Uterus (tissue), 4 donors: ENCODE measurements around the gene CDKN2AIP. TPM values are rescaled to one million over a fixed set of nuclear protein-coding genes. Genes with fewer than 3 reads are reported as not detected.
"Not testable (repeated sequence)": the region's sequence is repeated elsewhere in the genome, so short reads cannot be mapped to it uniquely, and the experiment has no call there.

ENCODE experiments used
- DNase-seq, 2 donors: peaks; one replicate each; pipeline ENCODE4 v3.0.0-alpha.2; 2019 to 2020
- H3K27ac ChIP-seq, 2 donors: fragments of 200-600 bp; sonication (generic); 1 replicate in 1 of 2; 2 replicates in 1 of 2; pipeline ENCODE4 v1.5.1; 2016 to 2018
- H3K27me3 ChIP-seq, 2 donors: fragments of 200-600 bp; sonication (generic); one replicate each; pipeline ENCODE4 v1.5.1; 2018 to 2019; ENCODE audit warnings: control low read depth in 1 of 2
- H3K36me3 ChIP-seq, 2 donors: fragments of 200-600 bp; sonication (generic); one replicate each; pipeline ENCODE4 v1.5.1; 2019; ENCODE audit warnings: control low read depth in 1 of 2
- H3K4me1 ChIP-seq, 2 donors: fragments of 200-600 bp; sonication (generic); one replicate each; pipeline ENCODE4 v1.5.1; 2018 to 2019; ENCODE audit warnings: control low read depth in 1 of 2
- H3K4me3 ChIP-seq, 2 donors: fragments of 200-600 bp; sonication (generic); 1 replicate in 1 of 2; 2 replicates in 1 of 2; pipeline ENCODE4 v1.5.1; 2018 to 2019; ENCODE audit warnings: mild to moderate bottlenecking in 1 of 2
- H3K9me3 ChIP-seq, 2 donors: fragments of 200-600 bp; sonication (generic); one replicate each; pipeline ENCODE4 v1.5.1; 2019; ENCODE audit warnings: control low read depth in 1 of 2
- POLR2A ChIP-seq, 2 donors: fragments of 450-650 bp; IDR thresholded peaks; one replicate each; pipeline ENCODE4 v1.6.1; 2016; ENCODE audit warnings: antibody characterized with exemption in 2 of 2, mild to moderate bottlenecking in 1 of 2, moderate library complexity in 1 of 2
- intact Hi-C: fragments of 100-400 bp; cut with DNase I; formaldehyde crosslinking; loops from one replicate; pipeline ENCODE4 v1.15.1; 2023; ENCODE audit warnings: low total_unique reads
- total RNA-seq, 4 donors: library from RNA; depleted of rRNA in 3 of 4; stranded (reverse); fragments of >200 nt in 3 of 4; gene quantifications; one replicate each; pipeline versions ENCODE4 v1.1.0 to v1.2.4, GENCODE V29; 2014 to 2023
- TF ChIP-seq, protein P1 (sequence below), 4 experiments: fragments of 200-600 bp in 2 of 4; fragments of 450-650 bp in 2 of 4; sonication (generic) in 2 of 4; IDR thresholded peaks; one replicate each; pipeline ENCODE4 v1.5.1; 2016 to 2019; ENCODE audit warnings: antibody characterized with exemption in 4 of 4, mild to moderate bottlenecking in 2 of 4, moderate library complexity in 1 of 4
- donor health status: DM: yes; HTN: yes; CAD: no.

CDKN2AIP gene
- total RNA-seq, 4 donors from 2014 or later, result 18.5 to 37.1 (median 23.9) TPM

DNA sequence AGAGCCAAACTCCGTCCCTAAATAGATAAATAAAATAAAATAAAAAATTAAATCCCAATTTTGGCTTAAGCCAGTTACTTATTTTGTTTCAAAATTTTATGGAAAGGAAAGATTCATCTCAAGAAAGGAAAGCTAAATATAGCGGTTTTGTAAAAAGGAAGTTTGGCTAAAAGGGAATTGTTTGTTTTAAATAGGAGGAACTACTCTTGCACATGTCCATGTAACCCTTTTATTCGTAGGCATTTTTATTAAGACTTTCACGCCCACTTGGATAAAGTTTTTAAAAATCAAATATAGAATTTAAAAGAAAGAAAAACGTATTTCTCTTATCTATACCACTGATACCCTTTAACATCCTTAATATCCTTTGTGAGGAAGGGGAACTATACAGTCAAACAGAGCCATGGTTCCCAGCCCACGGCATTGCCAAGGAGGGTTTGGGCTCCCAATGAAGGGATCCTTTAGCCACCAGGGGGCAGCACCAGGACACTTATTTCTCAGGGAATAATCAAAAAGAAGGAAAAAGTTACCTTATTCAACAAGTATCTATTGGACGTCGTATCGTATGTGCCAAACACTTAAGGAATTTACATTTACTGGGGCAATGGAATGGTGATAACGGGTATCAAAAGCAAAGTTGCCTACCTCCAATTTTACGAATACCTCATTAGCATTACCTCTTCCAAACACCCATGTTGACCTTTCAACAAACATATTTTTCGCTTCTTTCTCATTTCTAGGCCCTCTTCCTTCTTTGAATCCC is 27.7 kb downstream of the CDKN2AIP start:
- DNase-seq, result peak; percentile 82 to 89
- no peak for TF ChIP-seq POLR2A (IDR thresholded peaks at IDR 0.05)
- TF ChIP-seq, protein P1, sequence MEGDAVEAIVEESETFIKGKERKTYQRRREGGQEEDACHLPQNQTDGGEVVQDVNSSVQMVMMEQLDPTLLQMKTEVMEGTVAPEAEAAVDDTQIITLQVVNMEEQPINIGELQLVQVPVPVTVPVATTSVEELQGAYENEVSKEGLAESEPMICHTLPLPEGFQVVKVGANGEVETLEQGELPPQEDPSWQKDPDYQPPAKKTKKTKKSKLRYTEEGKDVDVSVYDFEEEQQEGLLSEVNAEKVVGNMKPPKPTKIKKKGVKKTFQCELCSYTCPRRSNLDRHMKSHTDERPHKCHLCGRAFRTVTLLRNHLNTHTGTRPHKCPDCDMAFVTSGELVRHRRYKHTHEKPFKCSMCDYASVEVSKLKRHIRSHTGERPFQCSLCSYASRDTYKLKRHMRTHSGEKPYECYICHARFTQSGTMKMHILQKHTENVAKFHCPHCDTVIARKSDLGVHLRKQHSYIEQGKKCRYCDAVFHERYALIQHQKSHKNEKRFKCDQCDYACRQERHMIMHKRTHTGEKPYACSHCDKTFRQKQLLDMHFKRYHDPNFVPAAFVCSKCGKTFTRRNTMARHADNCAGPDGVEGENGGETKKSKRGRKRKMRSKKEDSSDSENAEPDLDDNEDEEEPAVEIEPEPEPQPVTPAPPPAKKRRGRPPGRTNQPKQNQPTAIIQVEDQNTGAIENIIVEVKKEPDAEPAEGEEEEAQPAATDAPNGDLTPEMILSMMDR (IDR thresholded peaks at IDR 0.05), result peak; percentile 64 to 92 (median 76)
- Histone ChIP-seq H3K4me3 (no peak overlapping the region), H3K27ac (peak overlapping the region in 1 of 2 donors; percentile 19), H3K4me1 (no peaks in the 10 kb centered on the region), H3K9me3 (no peaks in the 10 kb centered on the region), H3K27me3 (no peaks in the 10 kb centered on the region), H3K36me3 (no peaks in the 10 kb centered on the region)
- intact Hi-C loops, result loop anchor here (10.0 kb wide), 1 partner anchor 693 kb away; no protein-coding TSS in a partner anchor

DNA sequence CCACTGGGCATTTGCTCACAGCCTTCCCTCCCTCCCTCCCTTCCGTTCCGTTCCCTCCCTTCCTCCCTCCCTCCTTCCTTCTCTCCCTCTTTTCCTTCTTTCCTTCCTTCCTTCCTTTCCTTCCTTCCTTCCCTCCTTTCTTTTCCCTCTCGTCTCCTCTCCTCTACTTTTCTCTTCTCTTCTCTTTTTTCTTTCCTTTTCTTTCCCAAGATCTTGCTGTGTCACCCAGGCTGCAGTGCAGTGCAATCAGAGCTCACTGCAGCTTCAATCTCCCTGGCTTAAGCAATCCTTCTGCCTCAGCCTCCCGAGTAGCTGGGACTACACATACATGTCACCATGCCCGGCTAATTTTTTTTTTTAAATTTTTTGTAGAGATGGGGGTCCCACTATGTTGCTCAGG is 33.7 kb downstream of the CDKN2AIP start:
- TF ChIP-seq, protein P1 (IDR thresholded peaks at IDR 0.05), result no peak
- no peak for TF ChIP-seq POLR2A (IDR thresholded peaks at IDR 0.05)
- Histone ChIP-seq H3K4me1 (no peaks in the 10 kb centered on the region), H3K36me3 (no peaks in the 10 kb centered on the region), H3K4me3 (no peak overlapping the region), H3K27ac (no peak overlapping the region), H3K27me3 (no peaks in the 10 kb centered on the region), H3K9me3 (no peaks in the 10 kb centered on the region)
- DNase-seq, result no peak
- intact Hi-C loops, result loop anchor here (10.0 kb wide), 1 partner anchor 687 kb away; no protein-coding TSS in a partner anchor

DNA sequence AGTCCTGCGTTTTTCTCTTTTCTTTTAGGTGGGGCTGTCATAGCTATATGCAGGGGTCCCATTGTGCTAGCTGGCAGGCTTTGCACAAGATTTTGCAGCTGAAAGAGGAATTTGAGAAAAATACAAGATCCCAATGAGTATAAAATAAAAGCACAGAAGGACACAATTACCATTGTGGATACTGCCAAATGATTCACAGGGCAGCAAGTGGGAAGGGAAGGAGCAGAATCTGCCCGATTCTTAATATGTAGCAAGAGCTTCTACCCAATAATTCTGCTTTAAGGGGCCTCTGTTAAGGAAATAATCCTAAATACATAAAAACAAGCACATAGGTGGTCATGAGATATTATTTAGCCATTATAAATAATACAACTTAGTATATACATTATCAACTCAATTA is 34.5 kb downstream of the CDKN2AIP start:
- intact Hi-C loops, result loop anchor here (10.0 kb wide), 1 partner anchor 686 kb away; no protein-coding TSS in a partner anchor
- H3K9me3 ChIP-seq, result no peaks in the 10 kb centered on the region
- DNase-seq, result no peak
- H3K27ac ChIP-seq, result no peak overlapping the region
- TF ChIP-seq, protein P1 (IDR thresholded peaks at IDR 0.05), result no peak
- no peak for TF ChIP-seq POLR2A (IDR thresholded peaks at IDR 0.05)
- H3K36me3 ChIP-seq, result no peaks in the 10 kb centered on the region
- H3K27me3 ChIP-seq, result no peaks in the 10 kb centered on the region
- H3K4me3 ChIP-seq, result no peak overlapping the region
- no peaks in the 10 kb centered on the region for H3K4me1 ChIP-seq

DNA sequence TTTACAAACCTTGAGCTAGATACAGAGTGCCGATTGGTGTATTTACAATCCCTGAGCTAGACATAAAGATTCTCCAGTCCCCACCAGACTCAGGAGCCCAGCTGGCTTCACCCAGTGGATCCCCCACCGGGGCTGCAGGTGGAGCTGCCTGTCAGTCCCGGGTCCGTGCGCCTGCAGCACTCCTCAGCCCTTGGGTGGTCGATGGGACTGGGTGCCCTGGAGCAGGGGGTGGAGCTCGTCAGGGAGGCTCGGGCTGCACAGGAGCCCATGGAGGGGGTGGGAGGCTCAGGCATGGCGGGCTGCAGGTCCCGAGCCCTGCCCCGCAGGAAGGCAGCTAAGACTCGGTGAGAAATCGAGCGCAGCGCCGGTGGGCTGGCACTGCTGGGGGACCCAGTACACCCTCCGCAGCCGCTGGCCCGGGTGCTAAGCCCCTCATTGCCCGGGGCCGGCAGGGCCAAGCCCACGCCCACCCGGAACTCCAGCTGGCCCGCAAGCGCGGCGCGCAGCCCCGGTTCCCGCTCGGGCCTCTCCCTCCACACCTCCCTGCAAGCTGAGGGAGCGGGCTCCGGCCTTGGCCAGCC is 38.2 kb downstream of the CDKN2AIP start:
- H3K27me3 ChIP-seq, intact Hi-C loops, H3K36me3 ChIP-seq, H3K9me3 ChIP-seq, H3K4me3 ChIP-seq, H3K27ac ChIP-seq, H3K4me1 ChIP-seq, DNase-seq: not testable (repeated sequence)

DNA sequence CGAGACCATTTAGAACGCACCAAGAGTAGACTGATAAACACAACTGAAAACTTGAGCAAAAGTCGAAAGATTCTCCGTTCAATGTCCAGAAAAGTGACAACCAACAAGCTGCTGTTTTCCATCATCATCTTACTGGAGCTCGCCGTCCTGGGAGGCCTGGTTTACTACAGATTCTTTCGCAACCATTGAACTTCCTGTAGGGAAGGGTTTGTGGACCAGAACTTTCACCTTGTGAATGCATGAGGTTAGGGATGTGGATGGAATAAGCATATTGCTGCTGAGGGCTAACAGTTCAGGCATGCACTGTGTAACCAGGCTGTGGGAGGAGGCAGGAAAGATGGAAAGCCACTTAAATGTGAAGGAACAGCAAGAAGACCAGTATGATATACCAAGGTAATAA is 39.6 kb downstream of the CDKN2AIP start:
- Histone ChIP-seq H3K36me3 (no peaks in the 10 kb centered on the region), H3K9me3 (no peaks in the 10 kb centered on the region), H3K27ac (no peak overlapping the region), H3K4me1 (no peaks in the 10 kb centered on the region), H3K4me3 (no peak overlapping the region), H3K27me3 (no peaks in the 10 kb centered on the region)
- TF ChIP-seq, protein P1 (IDR thresholded peaks at IDR 0.05), result no peak
- TF ChIP-seq POLR2A (IDR thresholded peaks at IDR 0.05), result no peak
- intact Hi-C loops, result no loop called here
- no peak for DNase-seq
